GM19463 (cell line): ENCODE data around the gene POU2F2.
"Not testable (repeated sequence)": the region's sequence is repeated elsewhere in the genome, so short reads cannot be mapped to it uniquely, and the experiment has no call there.

ENCODE experiments used
- ATAC-seq: cut with Tn5 transposase; IDR thresholded peaks from one replicate; pipeline ENCODE4 v1.9.1; 2021; ENCODE audit warnings: mild to moderate bottlenecking, moderate library complexity; ENCODE audit not compliant: unreplicated experiment

POU2F2 gene

DNA sequence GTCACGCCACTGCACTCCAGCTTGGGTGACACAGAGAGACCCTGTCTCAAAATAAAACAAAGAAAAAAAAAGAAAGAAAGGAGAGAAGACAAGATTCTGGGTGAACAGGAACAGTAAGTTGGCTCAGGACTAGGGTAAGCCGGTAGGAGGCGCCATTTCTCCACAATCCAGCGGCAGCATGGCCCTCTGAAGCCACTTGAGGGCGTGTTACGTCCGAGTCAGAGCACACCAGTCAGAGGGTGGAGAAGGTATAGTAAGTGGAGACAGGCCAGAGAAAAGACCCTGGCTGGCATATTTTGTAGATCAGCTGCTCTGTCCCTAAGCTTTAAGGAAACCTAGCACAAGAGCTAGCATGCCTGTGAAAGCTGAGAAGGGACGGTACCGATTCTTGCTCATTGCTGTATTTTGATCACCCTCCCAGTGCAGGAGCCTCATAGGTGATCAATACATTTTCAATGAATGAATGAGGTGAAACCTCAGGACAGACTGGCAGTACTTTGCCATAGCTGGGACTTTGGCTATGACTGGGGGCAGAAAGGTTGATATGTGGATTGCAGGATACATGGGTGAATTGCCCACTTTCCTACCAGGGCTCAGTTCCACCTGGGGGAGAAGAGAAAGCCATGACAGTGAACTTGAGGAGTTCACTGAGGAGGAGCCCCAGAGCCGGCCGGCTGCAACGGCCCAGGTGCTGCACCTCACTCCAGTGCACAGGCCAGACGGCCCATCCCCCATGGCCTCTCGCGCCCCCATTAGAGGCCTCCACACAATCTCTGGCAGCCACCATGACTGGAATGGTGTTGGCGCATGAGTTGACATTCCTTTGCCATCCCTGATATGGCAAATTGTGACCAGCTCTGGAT is 23.5 kb downstream of the POU2F2 start:
- ATAC-seq, result no peak

DNA sequence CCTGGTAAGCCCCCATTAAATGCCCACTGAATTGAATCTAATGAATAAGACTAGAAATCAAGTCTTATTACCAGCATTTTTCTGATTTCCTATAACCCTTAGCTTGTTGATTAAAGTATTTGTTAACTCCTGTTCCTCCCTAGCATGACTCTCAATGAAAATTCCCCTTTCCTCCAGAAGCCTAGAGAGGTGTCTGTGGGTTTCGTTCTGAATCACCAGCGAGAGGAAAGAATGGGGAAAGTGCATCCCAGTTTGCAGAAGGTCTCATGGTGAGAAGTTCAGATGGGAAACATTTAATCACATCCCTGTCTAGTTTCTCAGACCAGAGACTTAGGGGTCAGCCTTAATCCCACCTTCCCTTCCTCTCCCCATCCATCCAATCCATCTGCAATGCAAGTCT is 26.9 kb downstream of the POU2F2 start:
- no peak for ATAC-seq

DNA sequence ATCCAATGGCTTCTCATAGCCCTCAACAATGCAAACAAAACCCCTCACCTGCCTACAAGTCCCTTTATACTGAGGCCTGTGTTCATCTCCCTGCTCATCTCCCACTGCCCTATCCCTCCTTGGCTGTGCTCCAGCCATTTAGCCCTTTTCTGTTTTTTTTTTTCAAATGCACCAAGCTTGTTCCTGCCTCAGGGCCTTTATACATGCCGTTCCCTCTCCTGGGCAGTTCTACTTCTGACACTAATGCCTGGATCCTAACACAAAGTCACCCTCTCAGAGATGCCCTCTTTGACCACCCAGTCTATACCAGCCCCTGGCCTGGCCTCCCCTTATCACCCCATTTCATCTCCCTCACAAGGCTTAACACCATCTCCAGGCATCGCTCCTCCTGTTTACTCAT is 29.4 kb downstream of the POU2F2 start:
- ATAC-seq, result no peak

DNA sequence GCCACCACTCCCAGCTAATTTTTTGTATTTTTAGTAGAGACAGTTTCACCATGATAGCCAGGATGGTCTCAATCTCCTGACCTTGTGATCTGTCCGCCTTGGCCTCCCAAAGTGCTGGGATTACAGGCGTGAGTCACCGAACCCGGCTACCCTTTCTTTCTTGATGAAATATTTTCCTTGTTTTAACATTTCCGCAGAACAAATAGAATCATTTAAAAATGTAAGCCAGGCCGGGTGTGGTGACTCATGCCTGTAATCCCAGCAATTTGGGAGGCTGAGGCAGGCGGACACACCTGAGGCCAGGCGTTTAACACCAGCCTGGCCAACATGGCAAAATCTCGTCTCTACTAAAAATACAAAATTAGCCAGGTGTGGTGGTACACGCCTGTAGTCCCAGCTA is 32.0 kb downstream of the POU2F2 start:
- not testable (repeated sequence) for ATAC-seq

DNA sequence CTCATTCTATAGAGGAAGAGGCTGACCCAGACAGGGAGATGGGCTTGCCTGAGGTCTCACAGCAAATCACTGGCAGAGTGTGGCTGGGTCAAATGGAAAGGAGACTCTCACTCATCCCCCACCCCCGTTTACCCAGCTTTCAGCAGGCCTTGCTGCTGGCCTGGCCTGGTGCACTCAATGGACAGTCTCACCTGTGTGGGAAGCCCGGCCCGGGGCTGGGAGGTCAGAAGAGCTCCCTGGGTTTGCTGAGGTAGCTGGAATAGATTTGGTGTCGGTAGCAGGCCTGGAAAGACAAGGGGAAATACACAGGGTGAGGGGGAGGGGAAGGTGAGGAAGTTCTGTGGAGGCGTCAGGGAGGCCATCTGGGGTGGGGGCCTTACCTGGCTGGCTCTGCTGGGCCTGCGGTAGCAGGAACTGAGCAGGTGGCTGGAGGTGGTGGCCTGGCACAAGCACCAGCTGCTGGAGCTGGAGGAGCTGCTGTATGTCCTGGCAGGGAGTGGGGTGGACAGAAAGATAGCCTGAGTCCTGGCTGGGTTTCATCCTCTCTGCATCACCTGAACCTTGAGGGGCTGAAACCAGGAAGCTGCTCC is 32.8 kb downstream of the POU2F2 start:
- no peak for ATAC-seq

DNA sequence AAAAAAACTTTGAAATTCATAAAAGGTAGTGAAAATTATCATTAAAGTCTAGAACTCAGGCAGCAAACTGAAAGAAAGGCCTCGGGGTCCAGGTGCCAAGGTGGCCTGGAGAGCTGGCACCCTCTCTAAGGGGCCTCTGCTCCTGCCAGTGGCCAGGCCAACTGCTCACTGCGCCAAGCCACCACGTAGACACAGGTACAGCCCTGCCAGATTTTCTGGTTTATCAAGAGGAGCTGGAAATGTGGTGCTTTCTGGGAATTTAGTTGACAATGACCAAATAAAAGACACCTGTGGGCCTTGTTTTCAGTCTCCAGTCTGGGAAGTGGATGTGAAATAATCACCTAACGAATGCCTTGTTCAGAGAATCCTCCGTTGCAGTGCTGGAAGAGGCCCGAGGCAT is 33.5 kb downstream of the POU2F2 start:
- no peak for ATAC-seq

DNA sequence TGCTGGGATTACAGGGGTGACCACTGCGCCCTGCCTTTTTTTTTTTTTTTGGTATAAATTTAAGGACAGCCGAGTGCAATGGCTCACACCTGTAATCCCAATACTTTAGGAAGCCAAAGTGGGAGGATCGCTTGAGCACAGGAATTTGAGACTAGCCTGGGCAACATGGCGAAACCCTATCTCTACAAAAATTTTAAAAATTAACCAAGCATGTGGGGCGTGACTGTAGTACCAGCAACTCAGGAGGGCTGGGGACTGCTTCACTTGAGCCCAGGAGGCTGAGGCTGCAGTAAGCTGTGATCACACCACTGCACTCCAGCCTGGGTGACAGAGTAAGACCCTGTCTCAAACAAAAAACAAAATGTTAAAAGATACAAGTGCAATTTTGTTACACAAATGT is 34.8 kb downstream of the POU2F2 start:
- ATAC-seq, result no peak

DNA sequence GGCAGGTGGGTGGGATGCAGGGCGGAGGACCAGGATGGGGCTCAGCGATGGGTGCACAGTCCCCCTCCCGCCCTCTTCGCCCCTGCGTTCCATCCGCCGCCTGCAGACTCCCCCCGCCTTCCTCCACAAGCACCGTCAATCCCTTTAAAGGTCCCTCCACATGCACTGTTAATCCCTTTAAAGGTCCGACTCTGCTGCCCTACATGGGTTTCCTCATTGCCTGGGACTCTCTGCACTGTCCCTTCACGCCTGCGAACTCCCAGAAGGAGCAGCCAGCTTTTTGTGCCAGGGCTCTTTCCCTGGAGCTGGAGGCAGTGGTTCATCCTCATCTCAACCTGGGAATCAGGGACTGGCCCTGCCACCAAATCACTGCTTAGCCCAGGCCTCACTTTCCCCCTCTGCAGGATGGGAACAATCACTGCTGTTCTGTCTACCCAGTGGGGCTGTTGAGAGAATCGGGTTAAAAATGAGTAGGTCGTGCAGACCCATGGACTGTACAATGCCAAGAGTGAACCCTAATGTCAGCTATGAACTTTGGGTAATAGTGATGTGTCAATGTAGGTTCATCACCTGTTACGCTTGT is 35.9 kb downstream of the POU2F2 start:
- ATAC-seq, result no peak

DNA sequence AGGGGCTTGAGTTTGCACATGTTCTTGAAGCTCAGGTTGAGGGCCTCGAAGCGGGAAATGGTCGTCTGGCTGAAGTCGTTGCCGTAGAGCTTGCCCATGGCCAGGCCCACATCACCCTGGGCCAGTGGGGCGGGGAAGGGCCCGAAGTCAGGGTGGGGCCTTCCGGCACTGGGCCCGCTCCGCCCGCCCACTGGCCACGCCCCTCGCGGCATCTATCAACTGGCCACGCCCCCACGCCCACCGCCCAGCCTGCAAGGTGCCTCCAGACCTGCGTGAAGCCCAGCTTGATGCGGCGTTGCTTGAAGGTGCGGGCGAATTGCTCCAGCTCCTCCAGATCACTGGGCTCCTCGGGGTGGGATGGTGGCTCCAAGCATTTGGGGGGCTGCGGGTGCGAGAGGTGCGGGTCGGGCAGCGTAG is 36.4 kb downstream of the POU2F2 start:
- no peak for ATAC-seq

DNA sequence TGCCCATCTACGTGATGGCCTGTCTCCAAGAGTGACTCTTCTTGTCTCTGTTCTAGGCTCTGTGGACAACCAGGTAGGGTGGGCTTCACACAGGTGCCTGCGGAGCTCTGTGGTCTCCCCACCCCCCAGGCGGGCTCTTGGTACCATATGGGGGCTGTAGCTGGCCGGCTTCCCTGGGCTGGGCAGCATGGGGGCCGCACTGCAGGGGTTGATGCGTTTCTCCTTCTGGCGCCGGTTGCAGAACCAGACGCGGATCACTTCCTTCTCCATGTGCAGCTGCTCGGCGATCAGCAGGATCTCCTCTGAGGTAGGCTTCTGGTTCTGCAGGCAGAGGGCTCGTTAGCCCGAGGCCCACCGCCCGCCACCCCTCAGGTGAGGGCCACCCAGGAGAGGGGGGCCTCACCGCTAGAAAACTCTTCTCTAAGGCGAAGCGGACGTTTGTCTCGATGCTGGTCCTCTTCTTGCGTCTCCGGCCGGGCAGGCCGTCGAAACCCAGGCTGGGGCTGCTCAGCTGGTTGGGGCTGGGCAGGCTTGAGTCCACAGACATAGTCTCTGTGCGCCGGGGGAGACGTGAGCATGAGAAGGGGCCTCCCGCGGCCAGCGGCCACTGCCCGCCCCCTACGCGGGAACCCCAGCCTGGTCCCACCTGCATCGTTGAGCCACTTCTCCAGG is 37.0 kb downstream of the POU2F2 start:
- ATAC-seq, result no peak

DNA sequence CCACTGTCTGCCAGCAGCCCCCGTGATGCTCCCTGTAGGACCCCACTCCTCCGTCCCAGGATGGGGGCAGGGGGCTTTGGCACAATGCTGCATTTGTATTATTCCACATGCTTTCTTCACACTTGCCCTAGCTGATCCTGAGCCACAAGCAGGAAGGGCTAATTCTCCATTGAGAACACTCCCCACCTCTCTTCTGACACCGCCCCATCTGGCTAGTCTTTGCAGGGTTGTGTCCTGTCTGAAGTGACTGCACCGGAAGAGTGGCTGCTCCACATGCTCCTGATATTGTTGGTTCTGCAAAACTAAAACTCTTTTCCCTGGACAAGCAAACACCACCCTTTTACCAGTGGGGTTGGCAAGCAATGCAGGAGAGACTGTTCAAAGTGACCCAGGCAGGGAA is 38.3 kb downstream of the POU2F2 start:
- ATAC-seq, result no peak

DNA sequence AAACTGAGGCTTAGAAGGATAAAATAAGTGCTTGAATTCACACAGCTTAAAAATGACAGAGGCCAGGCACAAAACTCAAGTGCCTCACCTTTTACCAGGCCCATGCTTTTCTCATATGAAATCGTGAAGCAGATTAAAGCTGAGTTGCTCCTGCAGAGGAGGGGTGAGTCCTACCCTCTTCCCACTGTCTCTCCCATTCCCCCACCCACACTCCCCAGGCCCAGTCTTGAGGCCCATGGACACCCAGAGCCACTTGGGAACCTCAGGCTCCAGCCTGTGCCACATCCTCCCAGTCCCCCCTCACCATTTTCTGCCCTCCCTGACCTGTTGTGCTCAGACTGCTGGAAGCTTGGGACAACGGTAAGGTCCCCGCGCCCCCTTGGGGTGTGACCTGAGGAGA is 38.7 kb downstream of the POU2F2 start:
- ATAC-seq, result no peak

DNA sequence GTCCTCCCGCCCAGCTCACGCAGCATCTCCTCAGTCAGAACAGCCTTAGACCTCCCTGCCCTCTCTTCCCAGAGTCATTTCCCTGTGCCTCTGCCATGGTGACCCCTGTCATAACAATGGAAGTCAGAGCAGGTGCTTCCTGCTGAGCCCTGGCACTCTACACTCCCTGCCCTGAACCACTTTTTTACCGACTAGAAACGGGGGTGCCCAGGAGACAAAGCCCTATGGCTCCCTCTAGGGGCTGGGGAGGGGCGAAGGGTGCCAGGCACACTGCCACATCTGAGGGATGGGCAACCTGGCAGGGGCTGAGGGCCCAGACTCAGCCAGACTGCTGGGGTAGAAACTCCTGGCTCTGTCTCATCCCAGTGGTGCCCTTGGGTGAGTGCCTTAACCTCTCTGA is 39.9 kb downstream of the POU2F2 start:
- ATAC-seq, result no peak

DNA sequence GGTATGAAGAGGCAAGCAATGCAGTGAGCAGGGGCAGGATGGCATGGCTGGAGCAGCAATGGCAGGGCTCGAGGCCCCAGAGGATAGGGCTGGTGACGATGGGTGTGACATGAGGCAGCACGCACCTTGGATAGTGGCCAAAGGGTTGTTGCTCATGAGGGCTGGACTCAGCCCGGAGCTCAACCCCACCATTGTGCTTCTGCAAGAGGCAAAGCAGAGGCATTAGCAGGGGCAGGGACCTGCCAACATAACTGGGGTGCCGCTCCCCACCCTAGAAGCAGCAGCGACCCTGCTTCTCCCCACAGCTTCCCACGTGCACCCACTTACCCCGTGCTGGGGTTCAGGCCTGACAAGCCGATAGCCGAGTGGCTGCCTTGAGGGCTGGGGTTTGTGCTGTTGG is 40.5 kb downstream of the POU2F2 start:
- no peak for ATAC-seq

DNA sequence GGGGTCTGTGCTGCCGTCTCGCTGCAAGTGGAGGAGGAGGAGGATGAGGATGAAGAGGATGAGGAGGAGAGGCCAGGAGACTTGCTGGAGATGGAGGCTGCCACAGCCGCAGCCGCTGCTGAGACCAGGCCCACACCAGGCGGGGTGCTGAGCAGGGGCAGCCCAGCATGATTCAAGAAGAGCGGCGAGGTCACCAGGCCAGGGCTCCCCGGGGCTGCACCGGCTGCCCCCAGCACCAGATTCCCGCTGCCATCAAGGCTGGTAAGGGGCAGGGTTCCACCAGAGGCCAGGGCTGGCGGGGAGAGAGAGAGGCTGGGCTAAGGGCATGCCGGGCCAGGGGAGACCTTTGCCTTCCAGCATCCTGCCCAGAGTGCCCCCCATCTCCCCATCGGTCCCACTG is 40.9 kb downstream of the POU2F2 start:
- ATAC-seq, result no peak

DNA sequence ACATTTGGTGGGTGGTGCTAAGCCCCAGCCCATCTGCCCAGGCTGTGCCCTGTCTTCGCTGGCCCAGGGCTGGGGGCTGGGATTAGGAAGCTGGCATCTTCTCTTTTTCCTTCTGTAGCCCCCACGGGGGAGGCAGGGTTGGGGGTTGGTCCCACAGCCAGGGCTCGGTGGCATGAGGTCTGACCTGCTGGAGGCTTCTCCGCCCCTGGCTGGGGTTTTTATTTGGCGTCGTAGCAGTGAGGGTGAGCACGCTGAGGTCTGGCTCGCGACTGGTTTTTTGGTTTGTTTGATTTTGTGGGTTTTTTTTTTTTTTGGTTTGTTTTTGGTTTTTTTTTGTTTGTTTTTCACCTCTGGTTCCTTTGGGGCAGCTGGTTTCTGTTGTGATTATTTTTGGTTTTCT is 41.6 kb downstream of the POU2F2 start:
- no peak for ATAC-seq

DNA sequence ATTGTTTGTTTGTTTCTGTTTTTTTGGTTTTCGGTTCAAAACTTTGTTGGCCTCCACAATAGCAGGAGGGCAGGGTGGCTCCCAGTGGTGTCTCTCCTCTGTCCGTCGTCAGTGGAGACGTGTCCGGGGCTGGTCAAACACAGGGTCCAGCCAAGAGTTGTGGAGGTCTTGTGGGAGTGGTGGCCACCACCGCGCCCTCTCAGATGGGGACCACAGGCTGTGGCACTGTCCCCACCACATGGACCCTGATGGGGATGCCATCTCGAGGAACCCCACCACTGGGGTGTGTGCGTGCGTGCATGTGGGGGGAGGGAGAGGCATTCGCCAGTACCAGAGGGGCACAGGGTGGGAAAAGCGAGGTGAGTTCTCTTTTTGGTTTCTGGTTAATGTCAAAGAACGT is 42.5 kb downstream of the POU2F2 start:
- no peak for ATAC-seq

DNA sequence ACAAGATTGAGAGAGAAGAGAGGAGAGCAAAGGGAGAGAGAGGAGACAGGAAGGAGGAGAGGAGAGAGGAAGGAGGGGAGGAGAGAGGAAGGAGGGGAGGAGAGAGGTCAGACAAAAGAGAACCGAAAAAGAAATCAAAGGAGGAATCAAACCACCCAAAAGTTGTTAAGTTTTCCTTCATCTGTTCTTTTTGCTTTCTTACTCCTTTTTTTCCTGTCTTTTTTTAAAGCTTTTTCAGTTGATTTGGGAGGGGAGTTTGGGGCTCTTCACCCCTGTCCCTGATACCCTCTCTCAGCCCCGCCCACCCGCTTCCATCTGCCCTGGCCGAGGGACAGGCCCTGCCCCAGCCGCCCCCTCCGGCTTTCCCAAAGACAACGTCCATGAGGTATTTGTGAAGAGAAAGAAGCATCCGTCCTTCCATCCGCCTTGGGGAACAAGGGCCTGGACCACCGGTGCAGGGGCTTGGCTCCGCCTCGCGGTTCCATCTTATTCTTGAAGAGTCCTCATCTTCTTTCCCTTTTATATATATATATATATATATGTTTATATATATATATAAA is 43.0 kb downstream of the POU2F2 start:
- no peak for ATAC-seq

DNA sequence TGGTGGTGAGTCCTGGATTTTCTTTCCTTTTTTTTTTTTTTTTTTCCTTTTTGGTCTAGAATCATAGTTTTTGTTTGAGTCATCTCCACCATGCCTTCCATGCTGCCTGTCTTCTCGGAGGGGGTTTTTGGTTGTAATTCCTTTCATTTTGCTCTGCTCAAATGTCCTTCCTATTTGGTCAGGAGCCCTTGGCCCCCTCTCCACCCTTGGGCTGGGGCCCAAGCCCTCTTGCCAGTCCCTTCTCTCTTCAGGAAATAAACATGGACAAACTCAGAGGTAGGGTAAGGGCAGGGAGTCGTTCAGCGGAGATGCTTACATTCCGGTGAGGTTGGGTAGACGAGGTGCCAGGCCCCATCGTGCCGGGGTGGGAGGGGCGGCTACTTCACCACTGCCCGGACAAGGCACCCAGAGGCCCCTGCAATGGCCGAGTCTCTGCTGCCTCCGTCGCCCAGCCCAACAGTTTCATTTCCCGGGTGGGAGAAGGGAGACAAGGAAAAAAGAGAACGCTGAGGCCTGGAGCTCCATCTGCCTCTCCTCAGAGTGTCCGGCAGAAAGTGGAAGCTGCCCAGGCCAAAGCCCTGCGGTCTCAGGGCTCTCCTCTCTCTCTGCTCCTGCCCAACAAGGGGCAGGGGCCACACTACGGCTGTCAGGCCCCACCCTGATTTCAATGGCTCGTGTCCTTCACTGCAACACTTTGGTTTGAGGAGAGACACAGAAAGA is 43.6 kb downstream of the POU2F2 start:
- ATAC-seq, result no peak

DNA sequence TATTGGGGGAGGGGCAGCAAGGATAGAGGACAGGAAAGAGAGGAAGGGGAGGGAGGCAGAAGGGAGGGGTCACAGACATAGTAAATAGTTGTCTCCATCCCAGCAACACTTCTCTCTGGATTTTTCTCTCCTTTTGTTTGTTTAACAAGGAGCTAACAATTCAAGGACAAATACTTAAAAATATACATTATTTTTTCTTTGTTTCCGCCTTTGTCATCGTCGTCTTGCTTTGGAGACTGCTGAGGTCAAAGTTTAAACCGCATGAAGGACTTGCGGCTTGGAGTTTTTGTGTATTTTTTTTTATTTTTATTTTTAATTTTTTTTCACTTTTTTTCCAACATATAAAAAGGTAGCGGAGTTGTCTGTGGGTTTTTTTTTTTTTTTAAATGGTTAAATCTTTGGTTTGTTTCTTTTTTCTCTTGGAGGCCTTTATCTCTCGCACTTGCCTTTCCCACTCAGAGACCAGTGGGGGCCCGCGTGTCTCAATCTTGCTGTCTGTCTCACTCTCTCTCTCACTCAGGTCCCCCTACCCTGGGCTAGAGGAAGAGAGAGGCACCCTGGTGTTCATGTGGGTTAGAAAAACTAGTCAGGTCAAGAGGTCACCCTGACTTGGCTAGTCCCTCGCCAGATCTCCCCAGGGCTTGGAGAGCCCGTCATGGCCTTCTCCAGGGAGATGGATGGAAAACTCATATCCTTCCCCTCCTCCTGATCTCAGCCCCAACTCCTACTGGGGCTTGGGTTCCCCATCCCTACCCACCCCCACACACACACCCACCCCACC is 45.3 kb downstream of the POU2F2 start:
- no peak for ATAC-seq
